GM21619 (cell line): ENCODE results near the gene GAB1.

Experiments used
- ATAC-seq: cut with Tn5 transposase; IDR thresholded peaks from one replicate; pipeline ENCODE4 v1.9.1; 2021; ENCODE audit not compliant: unreplicated experiment

Gene GAB1

DNA sequence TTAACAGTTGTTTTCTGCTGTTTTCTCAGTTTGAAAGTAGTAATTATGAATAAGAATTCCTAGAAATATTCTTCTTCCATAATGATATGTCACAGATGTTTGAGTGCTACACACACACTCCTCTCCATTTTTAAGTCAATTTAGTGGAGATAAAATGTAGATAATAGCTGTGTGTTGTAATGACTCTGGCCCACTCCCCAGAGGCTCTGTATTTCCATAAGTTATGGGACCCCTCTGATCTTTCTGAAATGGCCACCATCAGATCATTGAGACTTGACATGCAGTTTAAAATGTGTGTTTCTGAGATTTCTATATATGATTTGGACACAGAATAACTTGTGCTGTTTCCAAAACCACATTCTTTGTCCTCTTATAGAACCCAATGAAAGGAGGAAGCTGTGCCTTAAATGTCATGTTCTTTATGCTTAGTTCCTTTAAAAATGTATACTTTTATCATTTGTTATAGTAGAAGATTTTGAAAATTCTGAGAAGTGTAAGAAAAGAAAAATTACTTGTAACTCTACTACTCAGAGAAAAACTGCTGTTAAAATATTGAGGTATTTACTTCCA is 46.4 kb downstream of the GAB1 start:
- no peak for ATAC-seq

- no peak for ATAC-seq
These were observed 47.8 kb downstream of the GAB1 start for GRCh38 chr4:143384381-143384994.

DNA sequence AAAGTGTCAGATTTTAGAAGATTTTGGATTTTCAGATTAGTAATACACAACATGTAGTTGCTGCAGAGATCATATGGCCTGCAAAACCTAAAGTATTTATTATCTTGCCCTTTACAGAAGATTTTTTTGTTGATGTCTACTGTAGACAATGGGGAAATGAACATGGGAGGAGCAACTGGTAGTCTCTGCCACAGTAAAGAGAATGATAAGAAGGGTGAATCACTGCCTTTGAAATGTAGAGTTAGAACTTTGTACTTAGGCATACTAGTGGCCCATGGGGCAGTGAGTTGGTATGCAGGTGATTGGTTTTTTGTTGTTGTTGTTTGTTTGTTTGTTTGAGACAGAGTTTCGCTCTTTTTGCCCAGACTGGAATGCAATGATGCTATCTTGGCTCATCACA is 50.1 kb downstream of the GAB1 start:
- ATAC-seq, result no peak

GRCh38 chr4:143389579-143390195 is 53.0 kb downstream of the GAB1 start:
- no peak for ATAC-seq

GRCh38 chr4:143390764-143391163 is 54.1 kb downstream of the GAB1 start:
- ATAC-seq, result no peak

GRCh38 chr4:143391261-143391660 is 54.6 kb downstream of the GAB1 start:
- no peak for ATAC-seq

DNA sequence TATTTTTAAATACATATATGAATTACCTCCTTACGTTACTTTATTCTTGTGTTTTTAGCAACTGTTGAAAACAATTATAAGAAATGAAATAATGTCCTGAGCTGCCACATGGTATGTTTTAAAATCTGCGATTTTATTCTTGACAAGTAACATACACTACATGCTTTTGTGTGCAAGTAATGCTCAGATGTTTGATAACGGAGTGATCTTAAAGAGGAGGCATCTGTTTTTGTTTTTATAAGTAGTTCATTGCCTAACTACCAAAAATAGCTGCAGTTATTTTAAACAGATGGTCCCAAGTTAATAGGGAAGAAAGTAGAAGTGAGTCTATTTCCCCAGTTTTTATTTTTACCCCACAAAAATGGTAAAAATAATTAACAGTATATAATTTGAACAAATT is 55.2 kb downstream of the GAB1 start:
- ATAC-seq, result no peak

- ATAC-seq, result no peak
These were observed 56.5 kb downstream of the GAB1 start for GRCh38 chr4:143393195-143393594.

DNA sequence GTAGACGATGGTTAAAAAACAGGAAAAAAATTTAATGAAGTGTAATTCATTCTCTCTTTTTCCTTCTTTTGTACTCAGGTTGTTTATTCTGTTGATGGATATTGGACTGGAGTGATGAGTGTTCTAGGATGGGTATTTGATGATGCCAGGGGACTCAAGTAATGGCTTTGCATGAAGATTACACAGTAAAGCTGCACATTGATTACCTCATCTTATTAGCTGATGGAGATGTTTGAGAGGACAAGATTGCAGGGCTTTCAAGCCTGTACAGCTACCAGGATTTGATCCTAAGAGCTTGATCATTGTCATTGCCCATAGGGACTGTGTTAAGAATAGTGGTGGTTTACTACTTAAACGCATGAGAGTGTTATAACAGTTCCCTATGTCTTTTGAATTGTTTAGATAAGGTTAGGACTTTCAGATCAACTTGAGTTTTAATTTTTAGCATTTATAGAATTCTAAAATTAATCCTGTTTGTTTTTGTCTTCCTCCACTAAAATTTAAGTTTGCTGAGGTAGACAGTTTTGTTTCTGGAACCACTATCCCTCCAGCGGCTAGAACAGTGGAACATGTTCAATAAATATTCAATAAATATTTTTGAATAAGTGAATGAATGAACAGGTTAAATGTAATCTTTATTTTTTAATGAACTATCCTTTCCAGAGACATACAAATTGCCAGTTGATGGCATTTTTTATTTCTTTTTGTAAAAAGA is 58.2 kb downstream of the GAB1 start:
- ATAC-seq, result no peak

GRCh38 chr4:143396695-143397094 is 60.0 kb downstream of the GAB1 start:
- ATAC-seq, result no peak

GRCh38 chr4:143397335-143397734 is 60.7 kb downstream of the GAB1 start:
- ATAC-seq, result no peak

DNA sequence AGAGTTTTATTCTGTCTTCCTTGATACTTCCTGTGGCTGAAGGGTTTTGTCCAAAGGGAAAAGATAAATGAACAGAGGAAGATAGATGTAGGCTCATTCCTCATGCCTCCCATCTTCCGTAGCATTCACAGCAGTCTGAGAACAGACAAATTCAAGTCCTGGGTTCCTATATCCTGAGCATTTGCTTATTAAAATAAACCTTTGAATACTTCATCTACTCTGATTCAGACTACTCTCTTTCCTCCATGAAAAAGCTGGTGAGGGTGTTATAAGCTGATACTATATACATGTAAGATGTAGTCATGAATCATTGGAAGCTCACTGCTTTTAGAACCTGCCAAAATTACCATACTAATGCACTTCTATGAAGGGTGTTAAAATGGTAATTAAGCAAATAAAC is 61.2 kb downstream of the GAB1 start:
- ATAC-seq, result no peak

GRCh38 chr4:143399113-143399949 is 62.7 kb downstream of the GAB1 start:
- peak; percentile 55 for ATAC-seq

- no peak for ATAC-seq
These were observed 63.4 kb downstream of the GAB1 start for GRCh38 chr4:143400082-143400481.

- ATAC-seq, result peak; percentile 32
These were observed 66.3 kb downstream of the GAB1 start for GRCh38 chr4:143402776-143403552.

- ATAC-seq, result no peak
These were observed 66.8 kb downstream of the GAB1 start for GRCh38 chr4:143403553-143403820.

GRCh38 chr4:143404555-143404954 is 67.9 kb downstream of the GAB1 start:
- peak; percentile 95 for ATAC-seq

DNA sequence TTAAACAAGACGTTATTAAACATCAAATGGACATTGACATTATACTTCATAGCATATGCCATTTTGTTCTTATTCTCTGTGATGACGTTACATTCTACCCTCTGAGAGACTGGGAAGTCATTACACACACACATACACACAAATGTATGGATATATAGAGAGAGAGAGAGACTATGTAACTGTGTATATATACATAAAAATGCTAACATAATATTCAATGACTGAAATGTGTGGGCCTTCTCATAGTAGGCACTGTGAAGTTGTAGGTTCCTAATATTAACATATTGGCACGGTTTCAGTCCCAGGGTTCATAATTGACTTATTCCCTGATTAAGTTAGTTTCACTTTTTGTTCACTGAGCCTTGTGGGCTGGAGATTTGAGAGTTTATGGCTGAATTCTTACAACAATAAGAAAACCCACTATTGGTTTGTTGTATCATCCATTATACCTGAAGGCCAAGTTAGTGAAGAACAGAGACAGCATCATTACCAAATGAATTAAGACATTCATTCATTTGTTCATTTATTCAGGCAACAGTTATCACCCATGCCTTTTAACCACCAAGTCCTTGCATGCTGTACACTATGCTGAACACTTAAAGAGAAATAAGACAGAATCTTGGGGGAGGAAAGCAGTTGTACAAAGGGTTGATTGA is 68.5 kb downstream of the GAB1 start:
- peak; percentile 23 for ATAC-seq

GRCh38 chr4:143406523-143406922 is 69.8 kb downstream of the GAB1 start:
- no peak for ATAC-seq

DNA sequence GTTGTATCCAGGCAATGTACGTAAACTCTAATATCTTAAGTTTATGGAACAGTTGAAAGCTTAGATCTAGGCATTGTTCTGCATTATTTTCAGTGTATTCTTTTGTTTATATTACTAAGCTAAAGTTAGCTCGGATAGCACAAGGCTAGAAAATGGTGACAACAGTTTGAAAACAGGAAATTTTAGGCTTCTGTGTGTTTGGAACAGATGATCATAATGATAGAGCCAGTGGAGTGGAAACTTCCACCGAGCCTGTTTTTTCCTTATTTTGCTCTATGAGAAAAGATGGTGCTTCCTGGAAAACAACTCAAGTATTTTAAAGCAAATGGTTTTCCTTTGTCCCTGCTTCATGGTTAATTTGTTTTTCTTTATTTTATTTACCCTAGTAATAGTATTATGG is 70.8 kb downstream of the GAB1 start:
- no peak for ATAC-seq
